Sigmoid colon (tissue), 4 donors: Measurements from ENCODE around the gene NAA80.

Experiments used
- CTCF ChIP-seq, 4 experiments: fragments of 450-650 bp in 3 of 4; fragments of 200-600 bp in 1 of 4; IDR thresholded peaks; one replicate each; pipeline ENCODE4 v1.5.1; 2016 to 2019; ENCODE audit warnings: antibody characterized with exemption in 4 of 4, mild to moderate bottlenecking in 3 of 4, moderate library complexity in 2 of 4
- EP300 ChIP-seq, 4 donors: sonication (generic); formaldehyde crosslinking; IDR thresholded peaks; one replicate each; pipeline ENCODE4 v1.6.1; 2017; ENCODE audit warnings: antibody characterized with exemption in 4 of 4

GRCh38 chr3:50319181-50319893 is 20.1 kb upstream of the NAA80 start:
- TF ChIP-seq EP300 (IDR thresholded peaks at IDR 0.05) (no peak), CTCF (IDR thresholded peaks at IDR 0.05) (no peak)
